Mesothelial cell of epicardium (in vitro differentiated cells): Measurements from ENCODE around the gene WNT7B. TPM values are rescaled to one million over a fixed set of nuclear protein-coding genes. Genes with fewer than 3 reads are reported as not detected.

Source experiments
- DNase-seq, 2 experiments: peaks; one replicate each; pipeline ENCODE4 v3.0.0; 2021; ENCODE audit warnings: low spot score in 2 of 2; ENCODE audit not compliant: unreplicated experiment in 2 of 2
- H3K27ac Mint-ChIP-seq: 2 replicates; pipeline ENCODE4 v1.8.0; 2021; ENCODE audit warnings: mixed read lengths
- H3K27me3 Mint-ChIP-seq: 2 replicates; pipeline ENCODE4 v1.8.0; 2021; ENCODE audit warnings: low read depth, mixed read lengths
- H3K36me3 Mint-ChIP-seq: 2 replicates; pipeline ENCODE4 v1.8.0; 2021; ENCODE audit warnings: mixed read lengths
- H3K4me1 Mint-ChIP-seq: 2 replicates; pipeline ENCODE4 v1.8.0; 2021; ENCODE audit warnings: mixed read lengths
- H3K4me3 Mint-ChIP-seq: 2 replicates; pipeline ENCODE4 v1.8.0; 2021; ENCODE audit warnings: mild to moderate bottlenecking, moderate library complexity, mixed read lengths
- H3K9me3 Mint-ChIP-seq: 2 replicates; pipeline ENCODE4 v1.8.0; 2021; ENCODE audit warnings: mixed read lengths
- total RNA-seq: library from RNA; stranded (reverse); gene quantifications from 3 replicates; pipeline ENCODE4 v1.2.1, GENCODE V29; 2021
- TF ChIP-seq, protein P1 (sequence below): fragments of 200-600 bp; sonication (generic); IDR thresholded peaks from one replicate; pipeline ENCODE4 v1.5.0; 2021; ENCODE audit warnings: antibody characterized with exemption; ENCODE audit not compliant: unreplicated experiment

Gene WNT7B
- total RNA-seq, 1 donor from 2014 or later: 12.0 TPM

GRCh38 chr22:45962434-45962718, 14.6 kb downstream of the WNT7B start:
- Mint-ChIP-seq H3K9me3 (no peaks in the 10 kb centered on the region), H3K27ac (peak overlapping the region; percentile 72), H3K36me3 (no peaks in the 10 kb centered on the region), H3K4me3 (no peak overlapping the region), H3K27me3 (peaks cover 6% of the 10 kb centered on the region), H3K4me1 (peaks cover 35% of the 10 kb centered on the region)
- TF ChIP-seq, protein P1, sequence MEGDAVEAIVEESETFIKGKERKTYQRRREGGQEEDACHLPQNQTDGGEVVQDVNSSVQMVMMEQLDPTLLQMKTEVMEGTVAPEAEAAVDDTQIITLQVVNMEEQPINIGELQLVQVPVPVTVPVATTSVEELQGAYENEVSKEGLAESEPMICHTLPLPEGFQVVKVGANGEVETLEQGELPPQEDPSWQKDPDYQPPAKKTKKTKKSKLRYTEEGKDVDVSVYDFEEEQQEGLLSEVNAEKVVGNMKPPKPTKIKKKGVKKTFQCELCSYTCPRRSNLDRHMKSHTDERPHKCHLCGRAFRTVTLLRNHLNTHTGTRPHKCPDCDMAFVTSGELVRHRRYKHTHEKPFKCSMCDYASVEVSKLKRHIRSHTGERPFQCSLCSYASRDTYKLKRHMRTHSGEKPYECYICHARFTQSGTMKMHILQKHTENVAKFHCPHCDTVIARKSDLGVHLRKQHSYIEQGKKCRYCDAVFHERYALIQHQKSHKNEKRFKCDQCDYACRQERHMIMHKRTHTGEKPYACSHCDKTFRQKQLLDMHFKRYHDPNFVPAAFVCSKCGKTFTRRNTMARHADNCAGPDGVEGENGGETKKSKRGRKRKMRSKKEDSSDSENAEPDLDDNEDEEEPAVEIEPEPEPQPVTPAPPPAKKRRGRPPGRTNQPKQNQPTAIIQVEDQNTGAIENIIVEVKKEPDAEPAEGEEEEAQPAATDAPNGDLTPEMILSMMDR: no peak
- DNase-seq: no peak

DNA sequence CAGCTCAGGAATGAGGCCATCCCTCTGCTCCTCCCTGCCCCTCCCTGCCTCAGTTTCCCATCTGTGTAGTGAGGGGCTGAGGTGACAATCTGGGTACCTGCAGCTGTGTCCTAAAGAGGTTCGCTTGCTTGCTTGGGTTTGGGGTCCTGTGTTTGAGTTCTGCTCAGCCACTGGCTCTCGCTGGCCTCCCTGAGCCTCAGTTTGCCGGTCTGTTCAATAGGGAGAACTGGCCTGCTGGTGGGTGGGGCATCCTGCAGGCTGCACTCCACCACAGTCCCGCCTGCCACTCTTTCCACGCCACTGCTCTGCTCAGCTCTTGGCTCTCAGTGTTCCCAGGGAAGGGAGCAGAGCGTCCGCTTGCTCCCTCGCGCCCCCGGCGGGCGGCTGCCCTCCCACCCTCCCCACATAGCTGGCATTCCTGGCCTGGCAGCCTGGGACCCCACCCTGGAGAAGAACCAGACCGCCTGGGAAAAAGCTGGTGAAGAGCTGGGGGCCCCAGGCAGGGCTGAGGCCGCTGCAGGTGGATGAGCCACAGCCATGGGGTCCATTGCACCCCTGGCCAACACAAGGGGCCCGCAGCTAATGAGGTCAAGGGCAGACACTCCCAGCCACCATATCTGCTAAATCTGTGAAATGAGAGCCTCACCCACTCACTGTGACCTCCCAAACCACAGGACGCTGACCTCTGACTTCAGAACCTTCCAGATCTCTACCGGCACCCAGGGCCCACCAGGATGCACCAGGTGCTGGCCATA, 15.1 kb downstream of the WNT7B start:
- peak overlapping the region; percentile 88 for H3K27ac Mint-ChIP-seq
- H3K27me3 Mint-ChIP-seq: peaks cover 6% of the 10 kb centered on the region
- H3K9me3 Mint-ChIP-seq: no peaks in the 10 kb centered on the region
- peaks cover 35% of the 10 kb centered on the region for H3K4me1 Mint-ChIP-seq
- H3K36me3 Mint-ChIP-seq: no peaks in the 10 kb centered on the region
- no peak overlapping the region for H3K4me3 Mint-ChIP-seq
- TF ChIP-seq, protein P1: no peak
- no peak for DNase-seq

GRCh38 chr22:45960477-45961386, 16.2 kb downstream of the WNT7B start:
- H3K4me1 Mint-ChIP-seq: peaks cover 40% of the 10 kb centered on the region
- DNase-seq: peak in 1 of 2 experiments; percentile 77
- H3K36me3 Mint-ChIP-seq: no peaks in the 10 kb centered on the region
- no peak overlapping the region for H3K4me3 Mint-ChIP-seq
- H3K9me3 Mint-ChIP-seq: no peaks in the 10 kb centered on the region
- peak overlapping the region; percentile 89 for H3K27ac Mint-ChIP-seq
- TF ChIP-seq, protein P1: no peak
- H3K27me3 Mint-ChIP-seq: peaks cover 6% of the 10 kb centered on the region

DNA sequence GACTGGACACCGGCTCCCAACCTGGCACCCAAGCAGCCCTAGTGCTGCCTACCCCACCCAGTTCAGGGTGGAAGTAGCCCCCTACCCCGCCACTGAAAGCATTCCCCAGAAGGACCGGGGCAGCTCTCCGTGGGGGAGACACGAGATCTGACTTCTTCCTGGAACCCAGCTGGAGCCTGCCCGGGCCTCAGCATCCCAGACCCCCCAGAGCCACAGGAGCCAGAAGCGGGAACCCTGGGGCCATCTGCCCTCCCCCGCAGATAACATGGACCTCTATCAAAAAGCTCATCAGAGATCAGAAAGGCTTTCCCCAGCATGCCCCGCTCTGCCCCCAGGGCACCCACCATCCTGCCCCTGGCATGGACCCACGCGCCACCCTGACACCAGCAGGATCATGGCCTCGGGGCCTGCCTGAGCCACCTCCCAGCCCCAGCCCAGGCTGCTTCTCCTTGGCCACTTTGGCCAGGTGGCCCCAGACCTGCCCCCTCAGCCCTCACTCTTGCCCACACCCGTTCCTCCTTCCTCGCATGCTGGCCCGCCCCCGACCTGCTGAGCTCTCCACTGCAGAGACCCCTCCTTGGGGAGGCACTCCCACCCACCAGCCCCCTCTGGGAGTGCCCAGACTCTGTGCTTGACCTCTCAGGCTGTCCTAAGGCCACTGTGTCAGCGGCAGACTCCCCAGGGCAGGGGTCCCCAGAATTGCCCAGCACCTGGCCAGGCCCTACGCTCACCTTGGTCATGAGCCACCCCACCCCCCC, 17.1 kb downstream of the WNT7B start:
- H3K27ac Mint-ChIP-seq: peak overlapping the region; percentile 59
- TF ChIP-seq, protein P1: no peak
- H3K4me3 Mint-ChIP-seq: no peak overlapping the region
- no peak for DNase-seq
- no peaks in the 10 kb centered on the region for H3K36me3 Mint-ChIP-seq
- no peaks in the 10 kb centered on the region for H3K9me3 Mint-ChIP-seq
- peaks cover 45% of the 10 kb centered on the region for H3K4me1 Mint-ChIP-seq
- H3K27me3 Mint-ChIP-seq: peaks cover 2% of the 10 kb centered on the region

DNA sequence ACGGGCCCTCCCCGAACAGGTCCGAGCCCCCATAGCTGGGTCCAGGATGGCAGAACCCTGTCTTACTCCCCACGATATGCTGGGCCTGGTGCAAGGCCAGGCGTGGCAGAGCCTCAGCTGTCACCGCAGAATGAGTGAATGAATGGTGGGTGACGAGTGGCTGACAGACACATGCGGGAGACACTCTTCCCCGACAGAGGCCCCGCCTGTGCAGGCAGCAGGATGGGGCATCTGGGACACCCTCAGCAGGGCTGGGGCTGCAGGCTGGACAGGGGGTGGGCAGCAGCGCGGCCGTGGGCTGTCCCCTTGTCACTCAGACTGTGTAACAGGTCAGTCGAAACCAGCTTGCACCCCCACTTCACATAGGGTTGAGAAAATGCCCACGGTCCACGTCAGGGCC, 18.0 kb downstream of the WNT7B start:
- no peak for DNase-seq
- H3K27me3 Mint-ChIP-seq: no peaks in the 10 kb centered on the region
- H3K36me3 Mint-ChIP-seq: no peaks in the 10 kb centered on the region
- H3K27ac Mint-ChIP-seq: no peak overlapping the region
- no peaks in the 10 kb centered on the region for H3K9me3 Mint-ChIP-seq
- TF ChIP-seq, protein P1: no peak
- no peak overlapping the region for H3K4me3 Mint-ChIP-seq
- H3K4me1 Mint-ChIP-seq: peaks cover 45% of the 10 kb centered on the region
